NCI-H1092 treated with DMSO at 0.1 percent for 48 hours (cell line): ENCODE data around the gene RCOR3.

ENCODE experiments used
- DNase-seq: peaks from one replicate; lab custom pipeline; 2025; lab: John Stamatoyannopoulos, UW

Gene RCOR3

GRCh38 chr1:211324992-211325775, 66.0 kb downstream of the RCOR3 start:
- DNase-seq: no peak

DNA sequence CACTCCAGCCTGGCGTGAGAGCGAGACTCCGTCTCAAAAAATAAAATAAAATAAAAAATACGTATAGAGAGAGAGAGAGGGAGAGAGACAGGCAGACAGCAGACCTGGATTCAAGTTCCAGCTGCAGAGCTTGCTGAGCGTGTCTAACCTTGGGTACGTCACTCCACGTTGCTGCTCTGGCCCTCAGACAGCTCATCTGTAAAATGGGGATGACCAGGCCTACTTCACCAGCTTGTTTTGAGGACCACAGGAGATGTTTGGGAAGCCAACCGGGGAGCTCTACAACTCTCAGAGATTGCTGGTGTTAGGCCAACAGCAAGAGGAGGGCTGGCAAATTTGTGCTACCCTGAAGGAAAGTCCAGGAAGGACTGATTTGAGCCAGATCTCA, 67.0 kb downstream of the RCOR3 start:
- no peak for DNase-seq

- peak; percentile 73 for DNase-seq
Measured at GRCh38 chr1:211326528-211327345, 67.6 kb downstream of the RCOR3 start, which contains the start of gene TRAF5. TSS of gene TRAF5 (plus strand) at chr1:211326833. CDS start at chr1:211353240, 26,407 bp downstream.

- no peak for DNase-seq
Measured at GRCh38 chr1:211327346-211327921, 68.3 kb downstream of the RCOR3 start.

DNA sequence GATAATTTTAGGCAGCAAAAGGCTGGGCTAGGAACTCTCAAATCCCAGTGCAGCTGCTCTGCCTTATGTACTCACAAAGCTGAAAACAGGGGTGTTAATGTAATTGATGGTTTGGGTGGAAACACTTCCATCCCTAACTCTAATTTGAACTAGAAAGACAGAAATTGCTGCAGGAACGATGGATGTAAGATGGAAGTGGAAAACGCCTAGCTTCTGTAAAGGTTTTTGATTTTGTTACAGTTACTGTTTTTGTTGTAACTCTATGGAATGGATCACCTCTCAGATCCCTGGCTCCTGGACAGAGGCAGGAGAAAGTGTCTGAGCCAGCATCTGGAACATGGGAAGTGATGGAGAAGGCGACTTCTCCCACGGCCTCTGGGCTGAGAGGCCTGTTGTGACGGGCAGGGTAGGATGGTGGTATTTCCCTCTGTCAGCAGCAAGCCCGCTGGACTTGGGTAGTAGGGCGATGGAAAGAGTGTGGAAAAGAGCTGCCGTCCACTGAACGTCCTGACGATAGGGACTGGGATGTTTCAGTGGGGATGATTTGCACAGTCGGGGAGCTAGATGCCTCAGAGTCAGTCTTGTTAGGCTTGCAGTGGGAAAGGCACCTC, 69.0 kb downstream of the RCOR3 start:
- DNase-seq: no peak

GRCh38 chr1:211328866-211329475, 69.8 kb downstream of the RCOR3 start:
- no peak for DNase-seq

GRCh38 chr1:211329764-211330201, 70.6 kb downstream of the RCOR3 start:
- DNase-seq: no peak

GRCh38 chr1:211330282-211330936, 71.2 kb downstream of the RCOR3 start:
- no peak for DNase-seq

GRCh38 chr1:211331011-211331709, 72.0 kb downstream of the RCOR3 start:
- no peak for DNase-seq

DNA sequence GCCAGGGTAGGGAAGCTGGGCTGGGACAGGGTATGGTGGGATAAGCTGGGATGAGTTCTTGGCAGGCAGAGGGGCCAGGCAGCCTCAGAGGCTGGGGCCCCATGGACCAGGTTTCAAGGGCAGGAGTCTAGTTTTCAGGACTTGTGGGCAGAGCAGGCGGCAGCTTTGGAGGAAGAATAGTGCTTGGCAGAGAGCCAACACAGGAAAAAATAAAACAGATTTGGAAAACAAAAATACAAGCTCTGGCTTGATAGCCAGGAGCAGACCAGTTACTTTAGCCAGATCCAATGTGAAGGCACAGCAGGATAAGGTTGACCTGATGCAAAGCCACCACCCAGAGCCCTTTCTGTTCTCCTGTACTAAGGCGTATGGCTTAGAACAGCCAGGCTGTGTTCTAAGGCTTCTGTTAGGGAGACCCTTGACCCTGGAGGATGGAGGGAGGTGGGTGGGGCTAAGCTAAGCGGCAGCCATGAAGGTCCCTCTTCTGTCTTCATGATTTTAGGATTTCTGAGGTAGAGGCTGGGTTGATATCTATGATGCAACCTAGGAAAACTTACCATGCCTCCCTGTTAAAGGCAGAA, 73.0 kb downstream of the RCOR3 start:
- no peak for DNase-seq

DNA sequence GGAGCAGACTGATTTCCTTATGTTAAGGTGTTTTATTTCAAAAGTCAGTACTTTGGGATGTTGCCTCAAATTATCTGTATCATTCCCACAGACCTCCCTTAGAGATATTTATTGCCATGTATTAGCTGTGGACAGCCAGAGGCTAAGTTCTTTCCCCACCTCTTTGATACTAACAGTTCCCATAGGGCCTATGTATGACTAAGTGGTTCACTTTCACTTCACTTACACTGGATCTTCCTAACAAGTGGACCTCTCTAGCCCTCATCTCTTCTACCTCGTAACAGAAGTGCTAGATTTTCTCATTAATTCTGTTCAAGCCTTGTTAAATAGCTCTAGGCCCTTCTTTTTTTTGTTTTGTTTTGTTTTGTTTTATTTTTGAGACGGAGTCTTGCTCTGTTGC, 73.7 kb downstream of the RCOR3 start:
- DNase-seq: no peak

DNA sequence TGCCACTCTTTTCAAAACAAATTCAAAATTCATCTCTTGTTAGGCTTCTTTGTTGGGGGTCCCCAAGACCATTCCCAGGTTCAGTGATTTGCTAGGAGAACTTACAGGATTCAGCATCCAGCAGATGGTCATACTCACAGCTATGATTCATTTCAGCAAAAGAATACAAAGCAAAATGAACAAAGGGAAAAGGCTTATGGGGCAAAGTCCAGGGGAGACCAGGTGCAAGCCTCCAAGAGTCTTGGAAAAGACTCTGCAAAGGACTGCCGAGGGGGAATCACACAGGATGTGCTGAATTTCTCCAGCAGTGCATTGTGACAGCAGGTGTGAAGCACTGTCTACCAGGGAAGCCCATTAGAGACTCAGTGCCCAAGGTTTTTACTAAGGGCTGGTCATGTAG, 74.7 kb downstream of the RCOR3 start:
- DNase-seq: no peak

DNA sequence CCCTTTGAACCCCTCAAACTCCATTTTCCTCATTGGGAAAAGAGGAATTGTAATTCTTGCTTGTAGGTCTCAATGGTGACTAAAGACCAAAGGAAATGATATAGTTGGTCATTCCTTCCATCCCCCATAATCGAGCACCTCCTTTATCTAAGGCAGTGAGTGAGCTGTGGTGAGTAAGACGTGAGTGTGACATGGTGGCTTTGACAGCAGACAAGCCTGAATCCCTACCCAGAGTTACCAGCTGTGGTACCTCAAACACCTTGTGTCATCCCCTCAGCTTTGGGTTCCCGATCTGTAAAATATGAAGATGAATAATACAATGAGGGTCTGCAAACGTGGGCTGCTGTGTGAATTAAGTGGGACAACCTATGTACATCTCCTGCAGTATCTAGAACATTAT, 75.8 kb downstream of the RCOR3 start:
- DNase-seq: no peak

DNA sequence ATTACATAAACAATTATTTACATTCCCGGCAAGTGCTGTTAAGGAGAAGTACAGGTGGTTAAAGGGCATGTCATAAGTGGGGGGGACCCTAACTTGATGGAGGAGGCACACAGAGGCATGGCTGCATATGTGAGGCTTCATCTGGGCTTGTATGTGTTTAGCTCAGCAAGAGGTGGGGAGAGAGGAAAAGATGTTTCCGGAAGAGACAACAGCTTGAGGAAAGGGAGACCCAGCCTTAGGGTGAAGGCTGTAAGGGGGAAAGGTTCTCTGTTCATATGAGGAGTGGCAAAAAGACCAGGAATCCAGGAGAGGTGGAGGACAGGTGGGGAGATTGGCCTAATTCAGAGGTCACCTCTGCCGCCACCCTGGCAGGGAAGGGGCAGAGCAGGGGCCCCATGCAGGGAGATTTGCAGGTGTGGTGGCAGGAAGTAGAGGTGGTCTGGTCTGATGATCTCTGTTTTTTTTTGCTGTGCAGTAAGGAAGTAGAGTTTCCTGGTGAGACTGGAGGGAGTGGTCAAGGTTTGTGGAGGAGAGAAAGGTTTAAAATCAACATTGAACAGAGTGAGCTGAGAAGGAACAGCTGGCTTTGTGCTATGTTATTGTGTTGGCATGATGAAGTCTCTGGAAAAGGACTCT, 76.5 kb downstream of the RCOR3 start:
- DNase-seq: no peak

DNA sequence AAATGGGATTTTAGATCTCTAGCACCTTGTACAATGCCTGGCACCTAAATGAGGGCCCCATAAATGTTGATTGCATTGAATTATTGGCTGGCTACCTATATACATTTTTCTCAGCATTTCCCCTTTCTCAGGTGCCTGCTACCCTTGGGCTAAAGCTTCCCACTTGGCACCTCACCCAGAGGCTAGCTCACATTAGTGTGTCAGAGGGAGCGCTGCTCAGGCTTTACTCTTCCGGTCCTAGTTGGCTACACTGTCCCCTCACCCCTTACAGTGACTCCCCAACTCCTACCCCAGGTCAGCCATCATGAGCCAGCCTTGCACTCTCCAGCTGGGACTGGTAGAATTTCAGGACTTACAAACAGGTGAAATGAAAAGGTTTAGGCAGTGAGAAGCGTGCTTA, 77.0 kb downstream of the RCOR3 start:
- no peak for DNase-seq

GRCh38 chr1:211336775-211337174, 77.6 kb downstream of the RCOR3 start:
- DNase-seq: no peak

- no peak for DNase-seq
Measured at GRCh38 chr1:211337430-211338223, 78.5 kb downstream of the RCOR3 start.

- no peak for DNase-seq
Measured at GRCh38 chr1:211338224-211338620, 79.1 kb downstream of the RCOR3 start.

- no peak for DNase-seq
Measured at GRCh38 chr1:211339631-211340041, 80.5 kb downstream of the RCOR3 start.
